NAMALWA (cell line): ENCODE results near the gene NAPB.
"Not testable (repeated sequence)": the region's sequence is repeated elsewhere in the genome, so short reads cannot be mapped to it uniquely, and the experiment has no call there.

Experiments used
- DNase-seq: peaks from one replicate; pipeline ENCODE4 v3.0.0-alpha.2; 2015; ENCODE audit warnings: low spot score

NAPB gene

GRCh38 chr20:23420943-23421931, at the start of gene NAPB:
TSS of gene NAPB (minus strand) at chr20:23421488. CDS start at chr20:23421402, 86 bp downstream.
- peak; percentile 95 for DNase-seq

DNA sequence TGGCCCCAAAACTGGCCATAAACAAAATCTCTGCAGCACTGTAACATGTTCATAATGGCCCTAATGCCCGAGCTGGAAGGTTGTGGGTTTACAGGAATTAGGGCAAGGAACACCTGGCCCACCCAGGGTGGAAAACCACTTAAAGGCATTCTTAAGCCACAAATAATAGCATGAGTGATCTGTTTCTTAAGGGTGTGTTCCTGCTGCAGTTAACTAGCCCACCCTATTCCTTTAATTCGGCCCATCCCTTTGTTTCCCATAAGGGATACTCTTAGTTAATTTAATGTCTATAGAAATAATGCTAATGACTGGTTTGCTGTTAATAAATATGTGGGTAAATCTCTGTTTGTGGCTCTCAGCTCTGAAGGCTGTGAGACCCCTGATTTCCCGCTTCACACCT, 45.7 kb upstream of the NAPB start:
- DNase-seq, result not testable (repeated sequence)

GRCh38 chr20:23461180-23461579, 39.9 kb upstream of the NAPB start:
- DNase-seq, result no peak

GRCh38 chr20:23459461-23460150, 38.3 kb upstream of the NAPB start:
- DNase-seq, result no peak

- no peak for DNase-seq
Observed at GRCh38 chr20:23456873-23457272, 35.6 kb upstream of the NAPB start.

GRCh38 chr20:23456409-23456808, 35.1 kb upstream of the NAPB start:
- no peak for DNase-seq

DNA sequence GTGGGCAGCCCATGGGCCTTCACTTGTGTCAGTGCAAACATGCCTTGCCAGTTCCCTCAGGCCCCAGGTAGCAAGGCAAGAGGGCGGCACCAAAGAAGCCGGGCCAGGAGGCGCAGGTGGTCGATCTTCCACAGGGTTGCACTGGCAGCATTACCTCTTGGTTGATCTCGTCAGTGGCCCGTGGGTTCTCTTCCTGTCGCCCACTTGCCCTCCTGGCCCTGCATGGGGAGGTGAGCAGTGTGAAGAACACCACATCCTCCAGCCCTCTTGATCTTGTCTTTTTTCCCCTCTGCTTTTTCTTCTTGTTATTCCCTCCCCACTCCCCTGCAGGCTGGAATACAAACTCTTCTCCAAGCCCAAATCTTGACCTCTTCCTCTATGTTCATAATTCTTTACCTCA, 34.4 kb upstream of the NAPB start:
- no peak for DNase-seq

- no peak for DNase-seq
Observed at GRCh38 chr20:23454816-23455215, 33.5 kb upstream of the NAPB start.

- no peak for DNase-seq
Observed at GRCh38 chr20:23453549-23454543, 32.6 kb upstream of the NAPB start.

- no peak for DNase-seq
Observed at GRCh38 chr20:23452776-23453175, 31.5 kb upstream of the NAPB start, which contains the start of gene CST11. TSS of gene CST11 (minus strand) at chr20:23452876. CDS start at chr20:23452811, 65 bp downstream.

DNA sequence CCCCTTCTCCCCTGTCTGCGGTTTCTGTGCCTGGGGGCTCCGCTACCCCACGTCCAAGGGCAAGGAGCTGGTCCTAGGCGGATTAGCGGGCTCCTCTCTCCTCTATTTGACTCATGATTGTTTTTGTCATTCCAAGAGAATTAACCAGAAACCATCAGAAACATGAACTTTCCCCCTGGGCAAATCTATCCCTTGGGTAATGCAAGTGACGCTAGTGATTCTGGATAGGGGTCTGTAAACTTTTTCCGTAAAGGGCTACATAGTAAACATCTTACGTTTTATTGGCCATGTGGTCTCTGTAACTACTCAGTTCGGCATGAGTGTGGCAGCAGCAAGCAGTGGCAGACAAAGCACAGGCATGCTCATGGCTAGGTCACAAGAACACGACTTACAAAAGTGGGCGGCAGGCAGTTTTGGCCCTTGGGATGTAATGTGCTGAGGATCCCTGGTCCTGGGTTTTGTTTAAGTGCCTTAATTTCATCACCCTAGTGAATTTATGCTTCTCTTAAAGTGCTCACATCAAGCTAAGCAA, 30.7 kb upstream of the NAPB start:
- DNase-seq, result no peak

DNA sequence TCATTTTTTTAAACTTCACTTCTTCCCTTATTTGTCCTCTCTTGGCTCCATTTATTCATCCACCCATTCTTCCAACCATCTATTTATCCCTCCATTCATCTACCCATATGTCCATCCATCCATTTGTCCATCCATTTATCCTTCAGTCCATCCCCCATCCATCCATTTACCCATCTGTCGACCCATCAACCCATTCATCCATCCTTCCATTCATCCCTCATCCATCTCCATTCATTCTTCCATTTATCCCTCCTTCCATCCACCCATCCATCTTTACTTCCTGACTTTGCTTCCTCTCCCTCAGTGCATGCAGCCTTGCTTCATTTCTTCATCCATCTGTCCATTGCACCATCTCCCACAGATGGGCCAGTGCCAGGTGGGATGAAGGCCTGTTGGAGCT, 29.6 kb upstream of the NAPB start:
- no peak for DNase-seq

DNA sequence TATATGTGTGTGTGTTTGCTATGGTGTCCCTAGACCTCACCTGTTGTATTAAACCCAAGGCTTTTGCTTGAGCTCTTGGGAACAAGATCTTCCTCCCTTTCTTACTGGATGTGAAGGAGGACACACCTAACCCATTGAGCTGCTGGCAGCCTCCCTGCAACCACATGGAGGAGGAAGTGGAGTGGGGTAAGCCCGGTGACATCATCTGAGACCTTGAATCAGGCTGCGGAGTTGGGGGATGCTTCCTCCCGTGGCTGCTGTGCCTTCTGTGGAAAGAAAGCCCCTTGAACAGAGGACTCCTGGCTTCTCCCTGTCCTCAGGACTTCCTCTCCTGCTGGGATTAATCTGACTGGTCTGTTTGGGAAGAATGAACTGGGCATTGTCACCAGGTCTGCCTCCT, 28.1 kb upstream of the NAPB start:
- DNase-seq, result no peak

DNA sequence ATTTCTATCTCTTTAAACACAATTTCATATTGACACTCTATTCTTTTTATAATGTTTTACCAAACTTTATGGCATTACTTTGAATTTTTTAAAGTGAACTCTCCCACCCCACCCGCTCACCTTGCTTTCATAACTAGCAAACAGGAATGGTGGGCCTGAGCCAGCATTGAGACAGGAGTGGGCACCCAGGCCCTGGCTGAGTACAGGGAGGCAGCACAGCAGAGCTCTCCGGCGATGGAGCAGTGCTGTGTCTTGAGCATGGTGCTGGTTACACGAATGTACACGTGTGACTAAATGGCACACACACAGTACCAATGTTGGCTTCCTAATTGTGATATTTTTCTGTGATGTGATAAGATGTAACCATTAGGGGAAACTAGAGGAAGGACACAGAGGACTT, 26.9 kb upstream of the NAPB start:
- no peak for DNase-seq

- DNase-seq, result peak; percentile 51
Observed at GRCh38 chr20:23446505-23446904, 25.2 kb upstream of the NAPB start.

GRCh38 chr20:23445596-23446217, 24.4 kb upstream of the NAPB start:
- DNase-seq, result no peak

GRCh38 chr20:23444859-23445258, 23.6 kb upstream of the NAPB start:
- DNase-seq, result no peak

DNA sequence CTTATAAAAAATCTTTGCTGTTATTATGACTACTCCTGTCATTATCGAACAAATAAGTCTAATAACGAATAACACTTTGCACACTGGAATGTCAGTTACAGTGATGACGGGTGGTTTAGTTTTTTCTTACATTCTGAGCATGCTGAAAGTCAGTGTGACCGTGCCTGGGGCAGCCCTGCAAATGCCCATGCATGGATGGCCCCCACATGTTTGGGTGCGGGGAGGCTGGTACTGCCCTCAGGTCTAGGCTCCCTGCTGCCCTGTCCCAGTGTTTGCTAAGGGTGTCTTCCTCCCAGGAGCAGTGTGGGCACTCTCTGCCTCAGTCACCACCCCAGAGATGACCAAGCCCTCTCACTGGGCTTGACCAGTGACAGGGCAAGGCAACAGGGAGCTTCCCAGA, 21.1 kb upstream of the NAPB start:
- no peak for DNase-seq

DNA sequence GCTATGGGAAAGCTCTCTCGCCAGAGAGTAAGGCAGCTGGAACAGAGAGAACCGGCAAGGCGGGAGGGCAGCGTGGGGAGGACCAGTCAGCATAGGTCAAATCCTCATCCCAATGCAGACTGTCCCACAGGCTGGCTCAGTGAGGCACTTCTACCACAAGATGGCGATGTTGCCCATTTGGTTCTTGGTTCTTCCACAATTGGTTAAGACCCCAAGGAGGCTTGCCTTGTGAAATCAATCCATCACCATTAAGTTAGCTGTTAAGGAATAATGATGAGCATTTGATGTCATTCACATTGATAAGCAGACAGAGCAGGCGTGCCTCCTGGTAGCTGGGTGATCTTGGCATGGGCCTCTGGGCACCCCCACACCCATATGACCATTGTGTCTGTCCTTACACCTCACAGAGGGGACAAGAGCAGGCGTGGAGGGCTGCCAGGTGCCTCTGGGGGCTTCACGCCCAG, 20.6 kb upstream of the NAPB start:
- DNase-seq, result peak; percentile 86

GRCh38 chr20:23440004-23440403, 18.7 kb upstream of the NAPB start:
- DNase-seq, result no peak

DNA sequence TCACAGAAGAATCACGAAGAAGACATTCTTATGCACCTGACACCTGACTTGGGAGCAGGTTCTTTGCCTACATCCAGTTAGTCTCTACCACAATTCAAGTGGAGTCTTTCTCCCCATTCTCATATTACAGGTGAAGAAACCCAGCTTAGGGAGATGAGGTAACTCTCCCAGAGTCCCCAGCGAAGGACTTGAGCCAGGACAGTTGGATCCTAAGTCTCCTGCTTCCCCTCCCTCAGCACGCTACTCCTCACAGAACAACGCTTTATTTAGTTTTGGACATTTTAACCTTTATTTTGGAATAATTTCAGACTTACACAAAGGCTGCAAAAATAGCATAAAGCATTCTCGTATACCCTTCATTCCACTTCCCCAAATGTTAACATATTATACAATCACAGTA, 17.4 kb upstream of the NAPB start:
- no peak for DNase-seq
